HG03442 (cell line): ENCODE data around the gene GPC4.
"Not testable (repeated sequence)": the region's sequence is repeated elsewhere in the genome, so short reads cannot be mapped to it uniquely, and the experiment has no call there.

Source experiments
- ATAC-seq: cut with Tn5 transposase; IDR thresholded peaks from one replicate; pipeline ENCODE4 v1.9.1; 2021; ENCODE audit warnings: mild to moderate bottlenecking, moderate library complexity; ENCODE audit not compliant: unreplicated experiment

Gene GPC4

GRCh38 chrX:133307637-133308498, 107.4 kb downstream of the GPC4 start:
- ATAC-seq = no peak

GRCh38 chrX:133307094-133307493, 108.2 kb downstream of the GPC4 start:
- no peak for ATAC-seq

- ATAC-seq = no peak
Observed at GRCh38 chrX:133306316-133306715, 109.0 kb downstream of the GPC4 start.

GRCh38 chrX:133305348-133305747, 109.9 kb downstream of the GPC4 start:
- no peak for ATAC-seq

- ATAC-seq = no peak
Observed at GRCh38 chrX:133302775-133303445, 112.4 kb downstream of the GPC4 start.

- no peak for ATAC-seq
Observed at GRCh38 chrX:133300591-133300990, 114.7 kb downstream of the GPC4 start.

GRCh38 chrX:133297284-133297683, 118.0 kb downstream of the GPC4 start:
- ATAC-seq = no peak

GRCh38 chrX:133294126-133294525, 121.2 kb downstream of the GPC4 start:
- no peak for ATAC-seq

- no peak for ATAC-seq
Observed at GRCh38 chrX:133290076-133290475, 125.2 kb downstream of the GPC4 start.

GRCh38 chrX:133287860-133288259, 127.4 kb downstream of the GPC4 start:
- no peak for ATAC-seq

GRCh38 chrX:133285341-133285740, 129.9 kb downstream of the GPC4 start:
- no peak for ATAC-seq

- not testable (repeated sequence) for ATAC-seq
Observed at GRCh38 chrX:133279112-133279730, 136.1 kb downstream of the GPC4 start.

GRCh38 chrX:133273180-133273579, 142.1 kb downstream of the GPC4 start:
- no peak for ATAC-seq

- ATAC-seq = no peak
Observed at GRCh38 chrX:133269168-133269567, 146.1 kb downstream of the GPC4 start.

GRCh38 chrX:133267621-133268020, 147.7 kb downstream of the GPC4 start:
- no peak for ATAC-seq

GRCh38 chrX:133265331-133265730, 150.0 kb downstream of the GPC4 start:
- no peak for ATAC-seq

GRCh38 chrX:133258481-133258880, 156.8 kb downstream of the GPC4 start:
- no peak for ATAC-seq

GRCh38 chrX:133254666-133255065, 160.6 kb downstream of the GPC4 start:
- no peak for ATAC-seq

GRCh38 chrX:133251204-133251603, 164.1 kb downstream of the GPC4 start:
- ATAC-seq = no peak

- no peak for ATAC-seq
Observed at GRCh38 chrX:133250184-133251100, 164.8 kb downstream of the GPC4 start.
